ENCODE data around the gene CHST9.
"Not testable (repeated sequence)": the region's sequence is repeated elsewhere in the genome, so short reads cannot be mapped to it uniquely, and the experiment has no call there.

Gene CHST9

GRCh38 chr18:27165412-27165811 is 19.7 kb downstream of the CHST9 start:
- no peak for DNase-seq

GRCh38 chr18:27164905-27165304 is 20.2 kb downstream of the CHST9 start:
- no peak for DNase-seq

GRCh38 chr18:27163197-27163716 is 21.9 kb downstream of the CHST9 start:
- DNase-seq, result not testable (repeated sequence)

- DNase-seq, result not testable (repeated sequence)
These were observed 35.9 kb downstream of the CHST9 start for GRCh38 chr18:27149240-27149639.

- no peak for DNase-seq
These were observed 40.4 kb downstream of the CHST9 start for GRCh38 chr18:27144672-27145071.

GRCh38 chr18:27143580-27144287 is 41.4 kb downstream of the CHST9 start:
- no peak for DNase-seq

- no peak for DNase-seq
These were observed 42.2 kb downstream of the CHST9 start for GRCh38 chr18:27142891-27143290.

- no peak for DNase-seq
These were observed 43.2 kb downstream of the CHST9 start for GRCh38 chr18:27141876-27142275.

GRCh38 chr18:27138079-27138478 is 47.0 kb downstream of the CHST9 start:
- DNase-seq, result no peak

GRCh38 chr18:27136208-27136535 is 48.9 kb downstream of the CHST9 start:
- DNase-seq, result no peak

GRCh38 chr18:27135504-27136207 is 49.5 kb downstream of the CHST9 start:
- no peak for DNase-seq

GRCh38 chr18:27130065-27130630 is 55.0 kb downstream of the CHST9 start:
- DNase-seq, result no peak

GRCh38 chr18:27124196-27124595 is 60.9 kb downstream of the CHST9 start:
- no peak for DNase-seq

- no peak for DNase-seq
These were observed 64.0 kb downstream of the CHST9 start for GRCh38 chr18:27121108-27121507.

GRCh38 chr18:27120246-27120645 is 64.9 kb downstream of the CHST9 start:
- no peak for DNase-seq

- DNase-seq, result no peak
These were observed 66.1 kb downstream of the CHST9 start for GRCh38 chr18:27118973-27119372.

- DNase-seq, result no peak
These were observed 70.3 kb downstream of the CHST9 start for GRCh38 chr18:27114842-27115241.

GRCh38 chr18:27113358-27113757 is 71.8 kb downstream of the CHST9 start:
- DNase-seq, result no peak

- DNase-seq, result no peak
These were observed 74.8 kb downstream of the CHST9 start for GRCh38 chr18:27110319-27110718.

GRCh38 chr18:27109451-27109850 is 75.7 kb downstream of the CHST9 start:
- DNase-seq, result no peak

GRCh38 chr18:27108842-27109241 is 76.3 kb downstream of the CHST9 start:
- no peak for DNase-seq

GRCh38 chr18:27104743-27105142 is 80.4 kb downstream of the CHST9 start:
- DNase-seq, result no peak

- no peak for DNase-seq
These were observed 90.5 kb downstream of the CHST9 start for GRCh38 chr18:27094621-27095020.

- not testable (repeated sequence) for DNase-seq
These were observed 91.8 kb downstream of the CHST9 start for GRCh38 chr18:27093290-27093689.

Data from stimulated activated naive CD4-positive, alpha-beta T cell treated with Interleukin-2 at 50 U/mL for 16 hours (primary cell).